8988T (cell line): ENCODE data around the gene ETV4.

ENCODE experiments used
- DNase-seq: peaks from one replicate; pipeline ENCODE4 v3.0.0; 2011

ETV4 gene

DNA sequence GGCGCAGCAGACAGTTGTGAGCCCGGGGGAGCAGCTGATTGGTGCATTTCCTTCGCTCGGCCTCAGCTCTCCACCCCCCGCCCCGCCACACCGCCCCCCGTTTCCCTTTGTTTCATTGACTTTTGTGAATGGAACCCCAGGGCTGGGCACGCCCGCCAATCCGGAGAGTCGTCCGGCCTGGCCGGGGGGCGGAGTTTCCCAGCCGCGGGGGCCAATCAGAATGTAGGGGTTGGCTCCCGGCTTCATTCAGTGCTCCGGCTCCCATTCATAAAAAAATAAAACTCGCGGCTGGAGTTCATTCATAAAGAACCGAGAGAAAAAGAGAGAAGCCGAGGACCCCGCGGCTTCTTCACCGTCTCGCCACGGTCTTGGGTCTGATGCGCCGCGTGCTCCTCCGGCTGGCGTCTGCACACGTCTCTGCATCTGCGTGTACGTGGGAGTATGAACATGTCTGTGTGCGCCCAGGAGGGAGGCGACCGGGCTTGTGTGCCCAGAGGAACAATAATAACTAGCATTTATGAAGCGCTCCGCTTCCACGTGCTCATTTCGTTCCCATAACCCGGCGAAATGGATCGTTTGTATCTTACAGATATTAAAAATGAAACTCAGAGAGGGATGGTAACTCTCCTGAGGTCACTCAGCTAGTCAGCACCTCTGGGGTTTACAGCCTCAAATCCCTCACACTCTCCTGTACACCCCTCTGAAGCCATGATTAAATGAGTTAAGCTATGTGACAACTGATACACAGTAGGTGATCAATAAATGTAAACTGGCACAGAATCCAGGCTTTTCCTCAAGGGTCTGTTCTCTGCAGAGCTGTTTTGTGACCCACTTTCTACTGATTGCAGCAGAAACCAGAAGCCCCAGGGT is at the start of gene ETV4:
TSS of gene ETV4 (minus strand) at position 22 of the 870 bp plus-strand sequence. CDS start 723 bp downstream, outside the sequence.
- DNase-seq = peak; percentile 90

DNA sequence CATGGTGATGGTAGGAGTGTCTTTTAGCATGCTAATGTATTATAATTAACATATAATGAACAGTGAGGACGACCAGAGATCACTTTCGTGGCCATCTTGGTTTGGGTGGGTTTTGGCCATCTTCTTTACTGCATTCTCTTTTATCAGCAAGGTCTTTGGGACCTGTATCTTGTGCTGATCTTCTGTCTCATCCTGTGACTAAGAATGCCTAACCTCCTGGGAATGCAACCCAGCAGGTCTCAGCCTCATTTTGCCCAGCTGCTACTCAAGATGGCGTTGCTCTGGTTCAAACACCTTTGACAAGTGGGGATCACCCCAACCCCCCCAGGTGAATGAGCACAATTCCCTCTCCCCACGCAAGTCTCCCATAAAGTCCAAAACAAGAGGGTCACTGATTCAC is 49.3 kb upstream of the ETV4 start:
- DNase-seq = no peak

DNA sequence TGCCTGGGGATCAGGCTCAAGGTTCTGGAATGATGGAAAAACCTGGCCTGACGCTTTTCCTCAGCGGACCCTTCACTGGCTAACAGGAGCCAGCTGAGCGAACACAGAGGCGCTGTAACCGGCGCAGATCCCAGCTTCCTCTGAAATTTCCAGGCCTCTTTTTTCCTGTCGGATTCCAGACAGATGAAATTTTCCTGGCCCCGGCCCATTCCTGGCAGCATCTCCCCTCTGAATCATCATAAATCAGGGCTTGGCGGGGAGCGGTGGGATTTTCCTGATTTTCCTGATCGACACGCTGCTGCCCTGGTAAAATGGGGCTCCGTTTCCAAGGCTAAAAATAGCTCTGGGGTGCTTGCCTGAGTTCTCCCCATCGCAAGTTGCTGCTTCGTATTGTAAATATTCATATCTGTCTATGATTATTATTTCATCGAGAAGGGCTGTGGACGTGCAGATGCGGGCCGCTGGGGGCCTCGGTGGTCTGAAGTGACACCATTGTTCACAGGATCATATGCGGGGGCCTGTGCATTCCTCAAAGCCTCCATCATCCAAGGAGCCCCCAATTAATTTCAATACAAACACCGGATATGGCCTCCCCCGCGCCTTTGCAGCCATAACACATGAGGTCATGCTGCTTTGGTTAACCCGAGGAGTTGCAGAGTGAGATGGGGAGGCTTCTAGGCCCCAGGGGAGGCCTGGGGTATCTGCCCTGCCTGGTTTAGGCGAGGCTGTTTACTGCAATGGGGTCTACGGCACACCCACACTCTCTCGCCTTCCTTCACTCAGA is 45.8 kb upstream of the ETV4 start:
- no peak for DNase-seq

DNA sequence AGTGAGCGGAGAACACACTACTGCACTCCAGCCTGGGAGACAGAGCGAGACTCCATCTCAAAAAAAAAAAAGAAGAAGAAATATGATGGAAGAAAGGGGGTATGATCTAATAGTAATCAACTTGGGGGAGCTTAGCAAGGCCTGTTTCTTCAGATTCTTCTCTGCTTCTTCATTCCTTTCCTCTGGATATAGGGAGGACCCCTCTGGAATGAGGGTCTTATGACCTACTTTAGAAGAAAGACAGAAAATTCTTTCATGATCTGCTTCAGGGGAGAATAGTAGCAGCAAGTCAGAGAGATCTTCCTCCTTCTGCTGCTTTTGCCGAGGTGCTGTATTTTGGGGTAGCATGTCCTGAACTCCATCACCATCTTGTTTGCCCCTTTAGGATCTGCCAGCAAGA is 44.9 kb upstream of the ETV4 start:
- no peak for DNase-seq

DNA sequence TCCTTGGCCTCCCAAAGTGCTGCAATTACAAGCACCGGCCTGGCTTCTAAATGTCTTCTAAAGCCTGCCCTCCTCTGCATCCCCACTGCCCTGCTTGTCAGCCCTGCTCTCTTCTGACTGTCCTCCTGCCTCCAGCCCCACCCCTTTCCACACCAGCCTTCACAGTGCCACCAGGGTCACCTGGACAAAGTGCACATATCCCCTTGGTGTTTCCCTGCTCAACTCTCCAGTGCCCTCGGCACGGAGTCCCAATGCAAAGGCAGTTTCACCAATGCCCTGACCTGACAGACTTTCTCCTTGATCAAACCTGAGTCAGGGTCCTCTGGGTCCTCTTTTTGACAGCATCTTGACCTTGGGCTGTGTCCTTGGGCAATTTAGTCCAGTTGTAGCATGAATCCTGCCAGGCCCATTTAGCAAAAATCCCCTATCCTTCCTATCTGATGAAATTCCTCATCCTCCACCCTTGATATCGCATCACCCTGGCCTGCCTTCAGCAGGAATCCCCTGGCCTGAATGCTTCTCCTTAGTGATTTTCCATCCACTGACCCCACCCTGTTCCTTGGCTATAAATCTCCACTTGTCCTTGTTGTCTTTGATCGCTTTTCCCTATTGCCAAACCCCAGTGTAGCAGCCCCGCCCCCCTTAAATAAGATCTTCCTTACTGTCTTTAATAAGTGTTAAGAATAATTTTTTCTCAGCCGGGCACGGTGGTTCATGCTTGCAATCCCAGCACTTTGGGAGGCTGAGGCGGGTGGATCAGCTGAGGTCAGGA is 42.7 kb upstream of the ETV4 start:
- DNase-seq = no peak

DNA sequence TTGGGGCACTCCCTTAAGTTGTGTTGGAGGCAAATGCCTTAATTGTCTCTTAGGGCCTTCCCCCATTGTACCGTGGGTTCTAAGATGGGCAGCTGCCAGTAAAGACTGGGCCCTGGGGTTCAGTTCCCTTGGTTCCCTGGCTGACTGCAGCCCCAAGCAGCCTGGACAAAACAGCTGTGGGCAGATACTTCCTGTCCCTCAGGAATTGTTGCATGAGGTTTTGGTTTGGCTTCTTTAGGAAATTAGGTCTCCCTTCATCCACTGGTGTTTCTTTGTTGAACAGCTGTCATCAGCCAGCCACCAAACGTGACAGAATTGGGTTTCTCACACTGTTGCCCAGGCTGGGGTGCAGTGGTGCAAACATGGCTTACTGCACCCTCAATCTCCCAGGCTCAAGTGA is 42.0 kb upstream of the ETV4 start:
- DNase-seq = no peak

DNA sequence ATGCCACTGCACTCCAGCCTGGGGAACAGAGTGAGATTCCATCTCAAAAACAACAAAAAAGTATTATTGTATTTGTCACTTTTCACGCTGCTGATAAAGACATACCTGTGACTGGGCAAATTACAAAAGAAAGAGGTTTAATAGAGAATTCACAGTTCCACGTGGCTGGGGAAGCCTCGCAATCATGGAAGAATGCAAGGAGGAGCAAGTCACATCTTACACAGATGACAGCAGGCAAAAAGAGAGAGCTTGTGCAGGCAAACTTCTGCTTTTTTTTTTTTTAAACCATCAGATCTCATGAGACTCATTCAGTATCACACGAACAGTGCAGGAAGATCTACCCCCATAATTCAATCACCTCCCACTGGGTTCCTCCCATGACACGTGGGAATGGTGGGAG is 41.5 kb upstream of the ETV4 start:
- no peak for DNase-seq

DNA sequence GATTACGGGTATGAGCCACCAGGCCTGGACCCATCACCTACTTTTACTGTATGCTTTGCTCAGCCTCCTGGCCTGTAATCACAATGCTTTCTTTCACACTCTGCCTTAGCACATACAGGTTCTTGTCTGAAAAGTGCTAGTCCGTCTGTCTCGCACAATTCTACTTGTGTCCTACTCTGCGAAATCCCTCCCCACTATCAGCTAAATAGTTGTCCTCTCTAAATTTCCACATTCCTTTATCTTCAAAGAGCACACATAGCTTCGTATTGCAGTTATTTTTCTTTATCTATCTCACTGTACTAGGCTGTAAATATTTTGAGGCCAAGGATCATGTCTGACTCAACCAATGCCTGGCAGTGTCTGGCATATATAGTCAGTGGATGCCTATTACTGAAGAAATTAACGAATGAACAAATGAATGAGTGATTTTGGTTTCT is 38.5 kb upstream of the ETV4 start:
- no peak for DNase-seq

DNA sequence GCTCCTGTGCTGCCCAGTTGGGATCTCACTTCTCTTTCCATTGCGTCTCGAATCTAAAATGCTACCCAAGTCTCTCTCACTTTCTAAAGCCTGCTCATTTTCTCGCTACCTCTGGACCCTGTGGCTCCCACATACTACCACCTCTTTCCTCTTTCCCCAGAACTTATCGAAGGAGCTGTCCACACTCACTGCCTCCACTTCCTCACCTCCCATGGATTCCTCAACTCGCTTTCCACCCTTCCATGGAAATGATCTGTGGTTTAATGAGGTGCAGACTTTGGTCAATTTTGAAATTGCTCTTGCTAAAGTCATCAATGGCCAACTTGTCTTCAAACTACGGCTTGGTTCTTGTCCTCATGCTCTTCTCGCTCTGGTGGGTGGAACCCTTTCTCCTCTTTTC is 37.2 kb upstream of the ETV4 start:
- no peak for DNase-seq

DNA sequence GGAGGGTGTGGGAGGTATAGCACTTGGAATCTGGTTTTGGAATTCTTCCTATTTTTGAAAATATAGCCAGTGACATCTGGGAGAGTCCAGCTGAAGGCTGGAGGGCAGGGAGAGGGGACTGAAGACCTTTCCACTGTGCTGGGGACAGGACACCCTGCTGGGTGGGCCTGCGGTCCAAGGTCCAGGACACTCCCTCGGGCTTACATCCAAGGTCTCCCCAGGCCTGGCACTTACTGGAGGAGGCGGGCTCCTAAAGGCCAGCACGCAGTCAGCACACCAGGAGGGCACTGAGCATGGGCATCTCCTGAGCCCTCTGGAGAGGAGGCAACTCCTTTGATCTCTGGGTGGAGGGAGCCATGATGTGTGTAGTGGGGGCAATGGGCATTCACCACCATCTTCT is 35.5 kb upstream of the ETV4 start:
- no peak for DNase-seq

DNA sequence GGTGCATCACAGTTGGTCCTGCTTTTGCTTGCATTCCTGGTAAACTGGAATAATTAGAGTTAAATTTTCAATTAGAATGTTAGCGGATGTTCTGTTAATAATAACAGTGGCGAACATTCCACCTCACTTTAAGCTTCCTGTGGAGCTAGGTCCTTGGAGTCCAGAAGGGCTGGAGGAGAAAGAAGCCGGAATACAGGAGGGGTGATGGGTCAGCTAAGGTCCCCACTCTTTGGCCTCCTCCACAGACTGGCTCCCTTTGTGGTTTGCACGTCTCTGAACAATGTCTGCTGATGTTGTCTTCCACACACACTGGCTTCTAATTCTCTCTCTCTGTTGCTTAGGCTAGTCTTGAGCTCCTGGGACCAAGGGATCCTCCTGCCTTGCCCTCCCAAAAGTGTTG is 35.0 kb upstream of the ETV4 start:
- DNase-seq = no peak

DNA sequence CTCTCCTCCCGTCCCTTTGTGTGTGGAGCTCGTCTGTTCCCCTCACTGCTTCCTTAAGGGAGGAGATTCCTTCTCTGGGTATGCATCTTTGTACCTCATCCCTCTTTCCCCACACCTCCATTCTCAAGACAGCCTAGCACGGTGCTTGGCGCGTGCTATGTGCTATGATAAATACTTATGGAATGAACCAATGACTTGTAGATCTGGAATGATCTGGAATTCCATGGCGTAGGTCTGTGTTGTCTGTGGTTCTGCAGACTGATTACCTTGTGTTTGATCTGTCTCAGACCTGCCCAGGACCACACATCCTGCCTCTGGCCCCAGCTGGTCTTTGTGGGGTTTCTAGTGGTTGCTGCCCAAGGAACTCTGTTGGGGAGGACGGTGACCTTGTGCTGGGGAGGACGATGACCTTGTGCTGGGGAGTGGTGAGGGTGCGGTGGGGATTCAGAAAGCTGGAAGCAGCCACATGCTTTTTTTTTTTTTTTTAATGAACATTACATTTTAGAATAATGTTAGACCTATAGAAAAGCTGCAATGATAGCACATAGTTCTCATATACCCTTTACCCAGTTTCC is 33.5 kb upstream of the ETV4 start:
- peak; percentile 23 for DNase-seq

DNA sequence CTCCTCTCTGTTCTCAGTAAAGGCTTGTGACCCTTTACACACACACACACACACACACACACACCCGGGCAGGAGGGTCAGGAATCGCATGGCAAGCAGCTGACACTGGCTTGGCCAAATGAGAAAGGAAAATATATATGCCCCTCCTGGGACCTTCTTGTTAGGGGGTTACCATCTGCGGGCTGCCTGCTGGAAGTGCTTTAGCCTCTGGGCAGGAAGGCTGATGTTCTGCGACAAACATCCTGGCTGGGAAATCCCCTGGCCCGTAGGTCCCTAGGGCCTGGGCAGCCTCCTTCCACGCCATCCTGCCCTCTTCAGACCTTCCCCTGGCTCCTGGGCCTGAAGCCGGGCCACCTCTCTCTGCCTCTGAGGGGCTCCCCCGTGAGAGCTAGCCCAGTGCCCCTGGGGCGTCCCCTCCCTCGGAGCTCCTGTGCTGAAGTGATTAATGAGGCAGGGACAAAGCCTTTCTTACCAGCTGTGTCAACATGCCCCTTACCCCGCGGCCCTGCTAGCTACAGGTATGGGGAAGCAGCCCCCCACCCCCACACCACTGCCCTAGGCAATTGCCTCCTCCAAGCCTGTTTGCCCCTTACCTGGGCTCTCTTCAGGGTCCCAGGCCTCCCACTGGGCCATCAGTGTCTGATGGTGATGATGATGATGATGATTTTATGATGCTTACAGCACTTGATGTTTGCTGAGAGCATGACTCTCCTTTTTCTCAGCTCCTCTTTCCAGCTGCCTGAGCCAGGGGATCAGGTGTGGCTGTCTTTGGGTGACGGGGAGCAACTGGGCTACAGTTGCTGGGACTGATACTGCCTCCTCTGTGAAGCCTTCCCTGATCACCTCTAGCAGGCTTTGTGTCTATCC is 32.8 kb upstream of the ETV4 start:
- DNase-seq = no peak

DNA sequence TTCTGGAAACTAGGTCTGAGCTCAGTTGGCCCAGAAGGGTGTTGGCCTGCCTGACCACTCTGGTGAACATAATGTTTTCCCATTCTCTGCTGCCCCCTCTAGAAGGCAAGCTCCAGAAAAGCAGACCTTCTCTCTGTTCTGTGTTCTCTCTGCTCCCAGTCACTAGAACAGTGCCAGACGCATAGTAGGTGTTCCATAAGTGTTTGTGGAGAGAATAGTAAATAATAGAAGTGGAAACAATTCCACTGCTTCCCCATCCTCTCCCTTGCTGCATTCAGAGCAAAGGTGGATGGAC is 32.2 kb upstream of the ETV4 start:
- DNase-seq = no peak

DNA sequence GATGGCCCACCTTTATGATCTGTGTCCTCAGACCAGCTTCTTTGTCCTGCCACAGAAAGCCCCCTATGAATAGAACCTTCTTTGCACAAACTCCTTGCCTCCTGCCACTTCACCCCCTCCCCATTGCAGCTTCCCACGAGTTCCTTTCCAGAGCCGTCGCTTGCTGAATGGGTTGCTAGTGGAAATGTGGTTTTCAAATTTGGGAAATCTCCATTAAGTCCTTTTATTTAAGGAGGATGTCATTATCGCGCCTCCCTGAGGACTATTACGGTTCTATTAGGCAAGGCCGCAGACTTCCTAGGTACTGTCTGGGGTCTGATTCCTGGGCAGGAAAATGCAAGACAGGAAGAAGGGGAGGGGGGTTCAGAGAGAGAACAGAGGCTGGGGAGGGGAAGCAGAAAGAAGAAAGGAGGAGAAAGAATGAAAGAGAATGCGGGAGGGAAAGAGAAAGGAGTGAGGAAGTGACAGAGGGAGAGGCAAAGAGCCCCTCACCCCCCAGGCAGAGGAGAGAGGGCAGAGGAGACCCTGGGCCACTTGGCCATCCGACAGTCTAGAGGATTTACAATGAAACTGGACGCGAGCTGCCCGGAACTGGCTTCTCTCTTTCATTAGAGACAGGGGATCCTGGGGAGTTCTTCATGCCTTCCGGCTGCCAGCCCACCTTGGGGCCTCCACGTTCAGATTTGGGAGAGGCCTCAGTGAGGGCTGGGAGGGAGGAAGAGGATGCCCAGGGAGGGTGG is 31.7 kb upstream of the ETV4 start:
- no peak for DNase-seq

DNA sequence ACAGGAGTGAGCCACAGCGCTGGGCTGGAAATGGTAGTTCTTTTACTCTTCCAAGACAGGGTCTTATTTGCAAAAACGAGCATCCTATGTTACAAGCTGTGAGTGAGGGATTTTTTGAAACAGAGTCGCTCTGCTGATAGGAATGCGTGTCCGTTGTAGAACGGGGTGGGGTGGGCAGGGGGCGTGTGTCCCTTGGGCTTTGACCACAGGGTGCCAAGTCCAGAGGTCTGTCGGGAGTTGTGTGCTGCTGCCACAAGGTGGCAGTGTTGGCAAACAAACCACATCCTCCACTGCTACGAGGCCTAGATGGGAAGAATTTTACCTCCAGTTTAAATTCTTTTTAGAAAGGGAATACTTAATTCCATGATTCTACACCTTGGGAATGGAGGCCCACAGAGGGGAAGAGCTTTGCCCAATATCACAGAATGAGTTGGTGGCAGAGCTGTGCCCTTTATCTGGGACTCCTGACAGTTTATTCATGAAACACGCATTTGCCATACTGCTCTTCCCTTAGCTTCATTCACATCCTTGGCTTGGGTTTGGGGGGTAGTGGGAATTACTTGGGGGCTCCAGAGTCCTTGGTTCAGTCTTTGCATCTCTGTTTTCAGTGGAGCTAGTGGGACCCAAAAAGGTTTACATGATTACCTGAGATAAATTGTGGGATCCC is 30.6 kb upstream of the ETV4 start:
- DNase-seq = no peak

DNA sequence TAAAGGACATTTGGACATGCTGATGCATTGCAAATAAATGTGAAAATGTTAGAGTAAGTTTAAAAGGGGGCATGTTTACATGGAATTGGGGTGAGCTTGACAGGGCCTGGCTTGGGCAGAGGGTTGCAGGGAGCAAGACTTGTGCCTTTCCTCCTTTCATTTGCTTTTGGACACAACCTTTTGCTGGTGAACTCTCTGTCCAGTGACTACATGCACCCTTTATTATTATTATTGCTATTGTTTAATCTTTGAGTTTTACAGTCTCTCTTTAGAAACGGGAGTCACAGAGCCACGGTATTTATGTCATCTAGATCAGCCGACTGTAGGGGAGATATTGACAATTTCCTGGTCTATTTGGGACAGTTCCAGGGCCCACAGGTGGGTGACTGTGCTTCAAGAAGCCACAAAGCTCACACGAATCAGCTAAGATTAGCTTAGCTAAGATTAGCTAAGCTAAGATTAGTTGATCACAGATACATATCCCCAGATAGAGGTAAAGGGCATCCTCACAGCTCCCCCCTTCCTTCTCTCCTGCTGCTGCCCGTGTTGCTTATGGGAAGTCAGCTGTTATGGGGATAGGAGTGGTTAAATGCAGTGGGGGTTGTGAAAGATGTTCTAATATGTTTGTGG is 28.9 kb upstream of the ETV4 start:
- no peak for DNase-seq

DNA sequence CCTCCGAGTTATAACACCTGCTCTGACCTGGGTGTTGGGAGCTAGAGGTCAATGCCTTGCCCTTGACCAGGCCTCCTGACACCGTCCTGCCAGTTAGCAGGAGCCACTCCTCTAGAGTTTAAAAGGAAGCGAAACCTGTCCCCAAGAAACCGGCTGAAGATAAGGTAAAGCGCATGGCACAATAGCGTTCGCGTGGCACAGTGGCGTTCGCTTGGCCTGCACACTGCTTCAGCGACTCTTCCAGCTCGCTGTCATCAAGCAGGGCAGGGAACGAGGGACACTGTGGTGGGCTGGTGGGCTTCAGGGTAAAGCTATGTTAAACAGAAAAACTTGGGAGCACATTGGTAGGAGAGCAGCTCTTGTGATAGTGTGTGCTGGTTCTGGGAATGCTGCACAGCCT is 28.2 kb upstream of the ETV4 start:
- DNase-seq = no peak

DNA sequence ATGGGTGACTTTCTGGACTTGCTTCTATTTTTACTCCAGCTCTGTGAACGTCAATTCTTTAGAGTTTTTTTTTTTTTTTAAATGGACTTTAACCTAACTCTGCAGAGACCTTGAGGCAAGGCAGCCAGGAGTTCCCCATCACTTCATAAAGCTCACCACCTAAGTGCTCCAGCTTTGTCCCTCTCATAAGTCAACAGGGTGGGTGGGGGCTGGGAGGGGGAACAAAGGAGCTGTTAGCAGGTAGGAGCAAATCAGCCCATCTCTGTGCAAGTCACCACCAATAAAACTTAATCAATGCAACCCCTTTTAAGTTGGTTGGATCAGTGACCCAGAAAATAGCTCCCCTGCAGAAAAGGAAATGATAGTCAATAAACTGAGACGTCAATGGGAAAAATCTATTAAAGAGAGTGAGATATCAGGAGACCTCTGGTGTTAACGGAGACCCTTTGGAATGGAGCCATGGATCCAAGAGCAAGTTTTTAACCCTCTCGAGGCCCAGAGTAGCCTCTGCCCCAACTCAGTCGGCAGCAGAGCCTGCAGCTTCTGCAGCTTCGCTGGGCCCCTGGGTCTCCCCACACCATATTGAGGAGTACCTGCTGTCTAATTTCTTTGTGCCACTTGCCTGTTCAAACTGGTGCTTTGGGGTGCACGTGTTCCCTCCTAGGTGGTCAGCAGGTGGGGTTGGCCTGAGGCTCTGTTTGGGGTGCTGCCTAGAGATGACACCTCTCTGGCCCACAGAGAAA is 27.6 kb upstream of the ETV4 start:
- no peak for DNase-seq
